Endothelial cell of umbilical vein (primary cell): Measurements from ENCODE around the gene SYNJ2BP. TPM values are rescaled to one million over a fixed set of nuclear protein-coding genes. Genes with fewer than 3 reads are reported as not detected.

ENCODE experiments used
- BruUV-seq: library from RNA; stranded (reverse); fragments of 400-500 nt; replicated peaks from 2 replicates; lab custom pipeline; 2021; lab: Mats Ljungman, UMichigan
- CTCF ChIA-PET: fragments of 300-600, 350-600 bp; sonication (Branson Sonifier 250); formaldehyde crosslinking; loops from one replicate; lab custom pipeline; 2021; ENCODE audit warnings: antibody characterized with exemption, inconsistent platforms; lab: Charles Lee
- POLR2A ChIA-PET: fragments of 300-600, 350-600 bp; sonication (Branson Sonifier 250); formaldehyde crosslinking; loops from one replicate; lab custom pipeline; 2021; ENCODE audit warnings: antibody characterized with exemption, inconsistent platforms; lab: Charles Lee
- DNase-seq: peaks from one replicate; pipeline ENCODE4 v3.0.0-alpha.2; 2011; ENCODE audit warnings: low read depth, low spot score
- FAIRE-seq: peaks from 2 replicates; lab custom pipeline; 2011; peaks lifted over from hg19 to GRCh38; lab: Jason Lieb, UNC
- H2AFZ ChIP-seq: 2 replicates; pipeline ENCODE4 v1.6.0; 2012; ENCODE audit warnings: low read depth, low read length, control low read depth, inconsistent platforms
- H3K27ac ChIP-seq: 2 replicates; pipeline ENCODE4 v1.5.1; 2011; ENCODE audit warnings: low read depth, mild to moderate bottlenecking, control low read depth, low read length, moderate library complexity; ENCODE audit not compliant: insufficient read depth
- H3K27me3 ChIP-seq, 2 experiments: 2 replicates each; pipeline versions ENCODE4 v1.6.0 to v1.6.1; 2011; ENCODE audit warnings: low read length in 2 of 2, mixed read lengths in 1 of 2; ENCODE audit not compliant: control insufficient read depth in 2 of 2, insufficient read depth in 2 of 2
- H3K36me3 ChIP-seq, 2 experiments: 2 replicates in 1 of 2; 3 replicates in 1 of 2; pipeline ENCODE4 v1.5.1; 2011; ENCODE audit warnings: low read length in 2 of 2, mild to moderate bottlenecking in 1 of 2, moderate library complexity in 1 of 2; ENCODE audit not compliant: control insufficient read depth in 2 of 2, insufficient read depth in 2 of 2; ENCODE audit errors: extremely low read depth in 1 of 2
- H3K4me1 ChIP-seq: 3 replicates; pipeline ENCODE4 v1.5.1; 2011; ENCODE audit warnings: mild to moderate bottlenecking, low read length; ENCODE audit not compliant: control insufficient read depth, insufficient read depth; ENCODE audit errors: extremely low read depth
- H3K4me2 ChIP-seq: 2 replicates; pipeline ENCODE4 v1.6.1; 2011; ENCODE audit warnings: low read length, control low read depth, mixed read lengths; ENCODE audit not compliant: insufficient read depth
- H3K4me3 ChIP-seq, 3 experiments: fragments of 200-600 bp in 1 of 3; sonication (generic), shearing (Covaris generic) in 1 of 3; replicated peaks in 1 of 3; 2 replicates each; pipeline ENCODE4 v1.5.1; 2011 to 2016; ENCODE audit warnings: control low read depth in 3 of 3, low read length in 3 of 3, mild to moderate bottlenecking in 2 of 3, inconsistent platforms in 1 of 3, low read depth in 1 of 3, moderate library complexity in 1 of 3; ENCODE audit not compliant: insufficient read depth in 1 of 3
- H3K79me2 ChIP-seq: 2 replicates; pipeline ENCODE4 v1.6.0; 2012; ENCODE audit warnings: low read length, inconsistent platforms; ENCODE audit not compliant: control insufficient read depth, insufficient read depth
- H3K9ac ChIP-seq: replicated peaks from 2 replicates; pipeline ENCODE3; 2011; ENCODE audit warnings: low read length, control low read depth; ENCODE audit not compliant: insufficient read depth; ENCODE audit errors: extremely low read depth
- H3K9me1 ChIP-seq: replicated peaks from 3 replicates; pipeline ENCODE4 v1.6.0; 2011; ENCODE audit warnings: mild to moderate bottlenecking, low read length; ENCODE audit not compliant: control insufficient read depth, insufficient read depth; ENCODE audit errors: extremely low read depth
- H3K9me3 ChIP-seq: replicated peaks from 2 replicates; pipeline ENCODE4 v1.5.1; 2012; ENCODE audit warnings: low read length, inconsistent platforms; ENCODE audit not compliant: control insufficient read depth, insufficient read depth
- H4K20me1 ChIP-seq: replicated peaks from 2 replicates; pipeline ENCODE3; 2011; ENCODE audit warnings: mild to moderate bottlenecking, low read length; ENCODE audit not compliant: control insufficient read depth, insufficient read depth; ENCODE audit errors: extremely low read depth
- EZH2 ChIP-seq: IDR thresholded peaks from 2 replicates; pipeline ENCODE4 v1.6.1; 2012; ENCODE audit warnings: borderline replicate concordance, low read depth, mild to moderate bottlenecking, moderate library complexity, low read length, inconsistent platforms; ENCODE audit not compliant: severe bottlenecking
- FOS ChIP-seq: IDR thresholded peaks from 2 replicates; pipeline ENCODE4 v1.6.1; 2011; ENCODE audit warnings: mild to moderate bottlenecking, low read length, moderate library complexity, borderline replicate concordance; ENCODE audit not compliant: insufficient read depth
- GATA2 ChIP-seq: IDR thresholded peaks from 2 replicates; pipeline ENCODE4 v1.7.0; 2011; ENCODE audit warnings: low read depth, mild to moderate bottlenecking, moderate library complexity, mixed read lengths, low read length; ENCODE audit not compliant: insufficient read length, insufficient read depth
- JUN ChIP-seq: IDR thresholded peaks from 2 replicates; pipeline ENCODE4 v1.6.1; 2011; ENCODE audit warnings: borderline replicate concordance, low read depth; ENCODE audit not compliant: insufficient read length, insufficient read depth
- MYC ChIP-seq: IDR thresholded peaks from one replicate; pipeline ENCODE4 v1.6.1; 2011; ENCODE audit warnings: mild to moderate bottlenecking, low read depth, low read length
- POLR2A ChIP-seq: IDR thresholded peaks from 2 replicates; pipeline ENCODE4 v1.6.1; 2012; ENCODE audit warnings: low read depth, mild to moderate bottlenecking, control low read depth, low read length
- POLR2AphosphoS5 ChIP-seq: IDR thresholded peaks from 2 replicates; pipeline ENCODE4 v1.6.1; 2012; ENCODE audit warnings: low read depth, mild to moderate bottlenecking, control low read depth, low read length, moderate library complexity; ENCODE audit not compliant: insufficient read depth
- dilution Hi-C: fragments of 300-500 bp; cut with MboI; formaldehyde crosslinking; loops from one replicate; pipeline ENCODE4 v1.15.0; 2019; ENCODE audit warnings: low sequenced_read_pairs; ENCODE audit not compliant: extremely low pct_ligation_motif_present
- intact Hi-C: fragments of 100-400 bp; cut with micrococcal nuclease; formaldehyde crosslinking; loops from one replicate; pipeline ENCODE4 v1.10.0; 2022
- polyA plus RNA-seq, 4 experiments: library from polyadenylated mRNA; depleted of rRNA in 3 of 4; stranded (reverse) in 3 of 4; unstranded in 1 of 4; fragments of >200 nt; gene quantifications; 2 replicates each; pipeline versions ENCODE4 v1.2.1 to v1.2.3, GENCODE V29; 2011 to 2012; ENCODE audit warnings: missing spikeins in 1 of 4
- total RNA-seq: library from RNA; stranded (reverse); gene quantifications from 2 replicates; pipeline ENCODE4 v1.2.3, GENCODE V29; 2021
- TF ChIP-seq, protein P1 (sequence below): IDR thresholded peaks from 2 replicates; pipeline ENCODE4 v1.6.1; 2011; ENCODE audit not compliant: insufficient read depth, insufficient read length
- TF ChIP-seq, protein P2 (sequence below), 2 donors: IDR thresholded peaks; 1 replicate in 1 of 2; 2 replicates in 1 of 2; pipeline ENCODE4 v1.5.1; 2011; ENCODE audit warnings: low read length in 2 of 2, mild to moderate bottlenecking in 2 of 2, moderate library complexity in 2 of 2, control low read depth in 1 of 2, inconsistent platforms in 1 of 2, low read depth in 1 of 2; ENCODE audit not compliant: insufficient read depth in 1 of 2; ENCODE audit errors: extremely low read depth in 1 of 2

The SYNJ2BP gene
- total and polyA plus RNA-seq, 2 donors (not counting 3 experiments of a cell fraction or from before 2014, with no cell fraction given) = 13.1 to 26.9 TPM

DNA sequence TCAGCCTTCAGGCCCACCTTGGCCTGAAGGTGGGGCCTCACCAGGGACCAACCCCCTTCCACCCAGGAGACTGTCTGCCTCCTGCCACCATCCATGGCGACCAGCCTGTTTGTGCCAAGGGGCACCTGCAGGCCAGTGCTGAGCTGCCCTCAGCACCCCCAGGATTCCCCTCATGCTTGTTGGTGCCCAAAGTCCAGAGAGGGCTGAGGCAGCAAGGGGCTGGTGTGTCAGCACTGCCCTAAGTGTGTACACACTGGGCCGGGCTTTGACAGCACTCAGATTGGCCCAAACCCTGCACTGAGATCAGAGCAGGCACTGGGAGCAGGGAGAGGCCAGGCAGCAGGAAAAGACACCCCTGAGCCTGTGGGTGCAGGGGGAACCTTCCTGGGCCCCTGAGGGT lies 18.6 kb downstream of the SYNJ2BP start:
- POLR2A ChIA-PET = no interaction called here
- Histone ChIP-seq H4K20me1 (no peaks in the 10 kb centered on the region), H3K79me2 (no peaks in the 10 kb centered on the region), H3K4me2 (no peak overlapping the region), H3K36me3 (no peaks in the 10 kb centered on the region), H2AFZ (no peak overlapping the region), H3K9me3 (no peaks in the 10 kb centered on the region), H3K27me3 (no peaks in the 10 kb centered on the region), H3K9ac (no peak overlapping the region), H3K9me1 (no peaks in the 10 kb centered on the region), H3K4me3 (no peak overlapping the region), H3K4me1 (no peaks in the 10 kb centered on the region), H3K27ac (no peak overlapping the region)
- no peak for TF ChIP-seq FOS
- no peak for TF ChIP-seq MYC
- TF ChIP-seq, protein P1, sequence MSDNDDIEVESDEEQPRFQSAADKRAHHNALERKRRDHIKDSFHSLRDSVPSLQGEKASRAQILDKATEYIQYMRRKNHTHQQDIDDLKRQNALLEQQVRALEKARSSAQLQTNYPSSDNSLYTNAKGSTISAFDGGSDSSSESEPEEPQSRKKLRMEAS = no peak
- TF ChIP-seq EZH2 = no peak
- TF ChIP-seq POLR2A = no peak
- no peak for TF ChIP-seq GATA2
- no peak for TF ChIP-seq POLR2AphosphoS5
- TF ChIP-seq, protein P2, sequence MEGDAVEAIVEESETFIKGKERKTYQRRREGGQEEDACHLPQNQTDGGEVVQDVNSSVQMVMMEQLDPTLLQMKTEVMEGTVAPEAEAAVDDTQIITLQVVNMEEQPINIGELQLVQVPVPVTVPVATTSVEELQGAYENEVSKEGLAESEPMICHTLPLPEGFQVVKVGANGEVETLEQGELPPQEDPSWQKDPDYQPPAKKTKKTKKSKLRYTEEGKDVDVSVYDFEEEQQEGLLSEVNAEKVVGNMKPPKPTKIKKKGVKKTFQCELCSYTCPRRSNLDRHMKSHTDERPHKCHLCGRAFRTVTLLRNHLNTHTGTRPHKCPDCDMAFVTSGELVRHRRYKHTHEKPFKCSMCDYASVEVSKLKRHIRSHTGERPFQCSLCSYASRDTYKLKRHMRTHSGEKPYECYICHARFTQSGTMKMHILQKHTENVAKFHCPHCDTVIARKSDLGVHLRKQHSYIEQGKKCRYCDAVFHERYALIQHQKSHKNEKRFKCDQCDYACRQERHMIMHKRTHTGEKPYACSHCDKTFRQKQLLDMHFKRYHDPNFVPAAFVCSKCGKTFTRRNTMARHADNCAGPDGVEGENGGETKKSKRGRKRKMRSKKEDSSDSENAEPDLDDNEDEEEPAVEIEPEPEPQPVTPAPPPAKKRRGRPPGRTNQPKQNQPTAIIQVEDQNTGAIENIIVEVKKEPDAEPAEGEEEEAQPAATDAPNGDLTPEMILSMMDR (IDR thresholded peaks at IDR 0.05; ENCODE audit: extremely low read depth in 1 of 2, insufficient read depth in 1 of 2, low read depth in 1 of 2, low read length in 2 of 2) = no peak
- no peak for TF ChIP-seq JUN
- no TSS peak for BruUV-seq
- dilution Hi-C loops (no loop called here), intact Hi-C loops (no loop called here)
- DNase-seq = no peak
- CTCF ChIA-PET = no interaction called here
- FAIRE-seq = no peak
